Stimulated activated CD4-positive, alpha-beta T cell treated with anti-CD3 and anti-CD28 coated beads, Interleukin-4, amount 100 ng/mL, for 1 hour (primary cell): Measurements from ENCODE around the gene ICE2.

Experiments used
- DNase-seq: peaks from one replicate; pipeline ENCODE4 v3.0.0-alpha.2; 2020

The ICE2 gene, protein sequence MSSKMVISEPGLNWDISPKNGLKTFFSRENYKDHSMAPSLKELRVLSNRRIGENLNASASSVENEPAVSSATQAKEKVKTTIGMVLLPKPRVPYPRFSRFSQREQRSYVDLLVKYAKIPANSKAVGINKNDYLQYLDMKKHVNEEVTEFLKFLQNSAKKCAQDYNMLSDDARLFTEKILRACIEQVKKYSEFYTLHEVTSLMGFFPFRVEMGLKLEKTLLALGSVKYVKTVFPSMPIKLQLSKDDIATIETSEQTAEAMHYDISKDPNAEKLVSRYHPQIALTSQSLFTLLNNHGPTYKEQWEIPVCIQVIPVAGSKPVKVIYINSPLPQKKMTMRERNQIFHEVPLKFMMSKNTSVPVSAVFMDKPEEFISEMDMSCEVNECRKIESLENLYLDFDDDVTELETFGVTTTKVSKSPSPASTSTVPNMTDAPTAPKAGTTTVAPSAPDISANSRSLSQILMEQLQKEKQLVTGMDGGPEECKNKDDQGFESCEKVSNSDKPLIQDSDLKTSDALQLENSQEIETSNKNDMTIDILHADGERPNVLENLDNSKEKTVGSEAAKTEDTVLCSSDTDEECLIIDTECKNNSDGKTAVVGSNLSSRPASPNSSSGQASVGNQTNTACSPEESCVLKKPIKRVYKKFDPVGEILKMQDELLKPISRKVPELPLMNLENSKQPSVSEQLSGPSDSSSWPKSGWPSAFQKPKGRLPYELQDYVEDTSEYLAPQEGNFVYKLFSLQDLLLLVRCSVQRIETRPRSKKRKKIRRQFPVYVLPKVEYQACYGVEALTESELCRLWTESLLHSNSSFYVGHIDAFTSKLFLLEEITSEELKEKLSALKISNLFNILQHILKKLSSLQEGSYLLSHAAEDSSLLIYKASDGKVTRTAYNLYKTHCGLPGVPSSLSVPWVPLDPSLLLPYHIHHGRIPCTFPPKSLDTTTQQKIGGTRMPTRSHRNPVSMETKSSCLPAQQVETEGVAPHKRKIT

DNA sequence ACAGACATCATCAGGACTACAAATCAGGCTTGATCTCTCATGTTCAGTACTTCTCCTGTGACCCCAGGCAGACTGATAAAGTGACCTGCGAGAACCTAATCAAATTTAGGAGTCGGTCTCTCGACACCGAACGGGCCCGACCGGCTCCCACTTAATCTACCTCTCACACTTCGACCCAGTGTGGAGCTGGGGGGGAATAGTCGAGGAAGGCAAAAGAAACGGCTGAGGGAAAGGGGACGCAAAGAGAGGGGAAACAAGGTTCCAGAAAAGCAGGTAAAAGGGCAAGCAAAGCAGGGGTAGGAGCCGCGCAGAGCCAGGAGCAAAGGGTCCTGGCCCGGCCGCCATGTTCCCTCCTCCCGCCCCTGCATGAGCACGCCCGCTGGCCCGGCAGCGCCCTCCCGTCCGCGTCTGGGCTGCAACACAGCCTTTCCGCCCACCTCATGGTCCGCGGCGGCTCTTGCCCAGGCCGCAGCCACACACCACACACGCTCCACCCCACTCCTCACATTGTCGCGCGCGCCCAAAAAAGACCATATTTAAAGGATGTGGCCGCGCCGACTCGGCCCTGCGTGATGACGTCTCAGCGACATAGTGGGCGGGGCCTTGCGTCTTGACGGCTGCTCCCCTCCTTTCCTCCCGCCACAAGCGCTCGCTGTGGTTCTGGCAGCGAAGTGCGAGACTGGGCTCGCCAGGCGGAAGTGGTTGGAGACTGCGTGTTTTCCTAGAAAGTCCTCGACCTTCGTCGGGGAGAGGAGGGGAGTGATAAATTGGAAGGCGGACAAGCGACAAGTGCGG is at the start of gene ICE2:
TSS of gene ICE2 (minus strand) at position 577 of the 795 bp plus-strand sequence. CDS start 1,165 bp downstream, outside the sequence.
- DNase-seq: peak; percentile 95

- no peak for DNase-seq
Measured at GRCh38 chr15:60528530-60528929, 49.6 kb upstream of the ICE2 start.

DNA sequence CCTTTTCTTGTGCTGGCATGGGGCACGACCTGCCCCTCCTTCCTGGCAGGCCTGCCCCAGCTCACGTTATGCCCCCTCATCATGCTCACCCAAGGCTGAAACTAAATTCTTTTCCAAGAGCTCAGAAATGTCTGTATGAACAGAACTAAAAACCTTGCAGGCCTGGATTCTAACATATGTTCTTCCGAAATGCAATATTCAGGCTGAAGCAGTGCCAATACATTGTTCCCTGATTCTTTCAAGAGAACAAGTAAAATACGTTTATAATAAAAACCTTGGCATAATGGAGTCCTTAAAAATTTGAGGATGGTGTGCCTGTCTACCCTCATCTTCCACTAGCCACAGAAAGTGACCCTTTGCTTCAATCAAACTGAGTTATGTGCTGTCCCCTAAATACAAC is 48.5 kb upstream of the ICE2 start:
- DNase-seq: no peak

DNA sequence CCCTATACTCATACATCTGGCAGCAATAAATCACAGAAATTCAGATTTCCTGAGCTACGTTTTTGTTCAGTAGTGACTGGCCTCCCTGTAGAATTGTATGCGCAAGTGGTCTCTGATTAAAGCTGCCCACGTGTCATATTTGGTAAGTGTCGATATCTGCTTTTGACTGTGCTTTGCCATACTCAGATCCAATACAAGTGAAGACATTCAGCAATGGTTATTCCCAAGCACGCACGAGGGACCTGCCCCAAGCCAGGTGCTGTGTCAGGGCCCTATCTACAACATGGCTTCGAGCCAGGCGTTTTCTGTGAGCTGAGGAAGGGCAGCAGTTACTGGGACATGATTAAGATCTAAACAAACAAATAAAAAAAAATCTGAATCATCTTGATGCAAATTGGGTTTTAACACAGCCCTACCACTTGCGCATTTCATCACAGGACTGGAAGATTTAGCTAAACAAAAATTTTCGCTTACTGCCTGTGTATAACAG is 47.2 kb upstream of the ICE2 start:
- no peak for DNase-seq

GRCh38 chr15:60525341-60526039 is 46.5 kb upstream of the ICE2 start:
- no peak for DNase-seq

- DNase-seq: no peak
Measured at GRCh38 chr15:60523056-60523455, 44.1 kb upstream of the ICE2 start.

DNA sequence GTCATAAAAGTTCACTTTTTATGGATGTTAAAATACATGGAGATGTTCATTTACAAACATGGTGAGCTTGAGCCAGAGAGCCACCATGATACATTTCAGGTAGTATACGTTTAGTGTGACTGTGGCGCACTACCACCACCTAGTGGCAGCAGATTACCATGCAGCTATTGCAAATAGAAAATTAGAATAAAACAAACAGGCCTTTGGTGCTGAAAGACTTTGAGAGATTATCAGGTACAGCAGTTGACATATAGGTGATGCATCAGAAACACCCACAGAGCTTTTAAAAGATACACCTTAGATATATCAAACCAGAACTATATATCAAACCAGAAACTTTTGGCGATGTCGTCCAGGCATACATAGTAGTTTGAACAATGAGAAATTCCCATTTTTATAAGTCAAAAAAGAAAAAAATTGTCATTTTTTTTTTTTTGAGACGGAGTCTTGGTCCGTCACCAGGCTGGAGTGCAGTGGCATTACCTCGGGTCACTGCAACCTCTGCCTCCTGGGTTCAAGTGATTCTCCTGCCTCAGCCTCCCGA is 42.0 kb upstream of the ICE2 start:
- peak; percentile 80 for DNase-seq

DNA sequence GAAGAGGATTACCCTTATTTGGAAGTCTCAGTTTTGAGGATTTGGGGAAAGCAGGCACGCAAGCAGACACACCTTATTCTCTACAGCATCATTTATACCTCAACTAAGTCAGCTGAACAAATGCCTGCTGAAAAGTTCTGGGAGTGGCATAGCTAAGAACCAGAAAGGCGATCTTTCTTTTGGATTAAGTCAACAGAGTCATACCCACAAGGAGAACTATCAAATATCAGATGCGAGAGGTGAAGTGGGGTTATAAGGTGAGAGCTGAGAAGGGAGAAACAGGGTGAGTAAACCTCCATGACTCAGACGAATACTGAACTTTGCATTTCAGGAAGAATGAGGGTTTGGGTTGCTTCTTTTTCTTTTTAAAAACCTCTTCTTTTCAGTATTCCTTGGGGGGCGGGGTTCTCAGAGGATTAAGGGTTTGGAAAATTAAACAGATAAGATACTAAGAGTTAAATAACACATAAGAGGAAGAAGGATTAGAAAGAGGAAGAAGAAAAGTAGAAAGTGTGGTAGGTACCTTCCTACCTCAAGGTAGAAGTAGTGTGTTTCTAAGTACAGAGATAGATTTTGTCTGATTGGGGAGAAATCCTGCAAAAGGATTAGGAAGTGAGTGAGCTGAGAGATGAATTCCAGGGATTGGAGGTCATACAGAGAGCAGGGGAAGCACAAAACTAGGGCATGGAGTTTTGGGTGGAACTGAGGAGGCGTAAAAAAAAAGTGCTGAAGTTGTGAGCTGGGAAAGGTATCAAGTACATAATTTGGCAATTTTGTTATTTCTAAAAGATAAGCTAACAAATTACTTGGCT is 41.3 kb upstream of the ICE2 start:
- DNase-seq: no peak

DNA sequence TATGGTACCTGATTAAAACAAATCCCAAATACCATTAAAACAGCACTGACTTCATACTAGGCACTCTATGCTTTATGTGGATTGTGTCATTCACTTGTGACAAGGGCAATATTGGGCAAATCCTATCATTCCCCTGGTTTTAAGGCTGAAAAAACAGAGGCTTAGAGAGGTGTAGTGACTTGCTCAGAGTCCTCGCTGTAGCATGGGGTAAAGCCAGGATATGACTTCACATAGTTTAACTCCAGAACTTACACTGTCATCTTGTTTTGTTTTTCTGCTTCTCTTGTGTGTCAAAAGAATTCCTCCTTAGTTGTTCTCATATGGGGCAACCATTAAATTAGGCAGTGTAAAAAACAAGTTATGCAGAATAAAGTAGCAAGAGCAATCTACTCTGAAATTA is 40.3 kb upstream of the ICE2 start:
- no peak for DNase-seq

- DNase-seq: no peak
Measured at GRCh38 chr15:60518511-60518910, 39.6 kb upstream of the ICE2 start.

DNA sequence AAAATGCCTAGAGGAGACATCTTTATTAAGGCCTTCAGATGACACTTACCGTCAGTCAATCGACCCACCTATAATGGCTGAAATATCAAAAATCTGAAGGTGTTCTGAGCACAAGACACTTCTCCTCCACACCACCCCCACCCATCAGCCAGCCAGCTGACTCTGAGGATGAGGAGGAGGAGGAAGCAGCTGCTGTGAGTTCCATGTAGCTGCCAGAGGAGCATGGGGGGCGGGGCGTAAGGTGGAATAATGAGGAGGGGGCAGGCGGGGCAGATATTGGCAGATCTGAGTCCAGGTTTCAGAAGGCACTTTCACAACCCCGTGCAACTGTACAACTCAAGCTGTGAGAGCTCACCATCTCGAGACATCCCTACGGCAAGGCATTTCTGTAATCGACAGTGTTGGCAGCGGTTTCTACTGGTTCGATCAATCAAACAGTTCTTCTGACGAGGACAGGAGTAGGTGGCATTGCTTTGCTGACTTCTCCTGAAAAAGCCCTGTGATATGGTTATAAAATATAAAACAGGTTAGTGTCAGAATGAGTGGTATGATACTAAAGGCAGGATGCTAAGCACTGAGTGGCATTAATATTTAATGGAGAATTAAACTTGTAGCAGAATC is 35.4 kb upstream of the ICE2 start:
- DNase-seq: no peak

GRCh38 chr15:60513676-60514075 is 34.7 kb upstream of the ICE2 start:
- DNase-seq: no peak

- DNase-seq: no peak
Measured at GRCh38 chr15:60512937-60513336, 34.0 kb upstream of the ICE2 start.

DNA sequence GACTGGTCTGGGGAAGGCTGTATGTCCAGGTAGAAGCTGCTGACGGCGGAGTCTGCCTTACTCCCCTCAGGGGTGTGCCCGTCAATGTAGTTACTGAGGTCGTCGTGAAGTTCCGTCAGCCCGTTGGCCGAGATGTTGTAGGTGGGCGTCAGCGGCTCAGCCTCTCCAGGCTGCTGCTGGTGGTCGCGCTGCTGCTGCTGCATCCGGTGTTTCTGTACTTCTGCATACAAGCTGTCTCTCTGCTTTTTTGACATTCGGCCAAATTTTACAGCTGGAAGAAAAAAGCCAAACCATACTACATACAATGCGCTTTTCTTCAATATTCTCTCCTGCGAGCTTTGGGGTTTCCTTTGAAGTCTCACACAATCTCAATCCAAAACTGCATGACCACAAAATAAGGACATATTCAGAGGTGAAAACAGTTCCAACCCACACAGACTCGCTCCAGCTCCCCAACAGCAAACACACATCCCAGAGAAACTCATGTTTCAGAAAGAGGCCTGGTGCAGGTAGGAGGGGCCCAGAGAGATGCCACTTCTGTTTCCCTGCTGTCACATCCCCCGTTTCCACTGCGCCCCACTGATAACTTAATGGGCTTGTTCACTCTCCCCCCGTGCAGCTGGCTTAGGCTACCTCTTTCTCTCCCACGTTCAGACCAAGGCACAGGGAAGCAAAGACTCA is 32.5 kb upstream of the ICE2 start:
- DNase-seq: no peak

- no peak for DNase-seq
Measured at GRCh38 chr15:60510006-60510405, 31.1 kb upstream of the ICE2 start.

- DNase-seq: no peak
Measured at GRCh38 chr15:60509470-60509869, 30.5 kb upstream of the ICE2 start.

DNA sequence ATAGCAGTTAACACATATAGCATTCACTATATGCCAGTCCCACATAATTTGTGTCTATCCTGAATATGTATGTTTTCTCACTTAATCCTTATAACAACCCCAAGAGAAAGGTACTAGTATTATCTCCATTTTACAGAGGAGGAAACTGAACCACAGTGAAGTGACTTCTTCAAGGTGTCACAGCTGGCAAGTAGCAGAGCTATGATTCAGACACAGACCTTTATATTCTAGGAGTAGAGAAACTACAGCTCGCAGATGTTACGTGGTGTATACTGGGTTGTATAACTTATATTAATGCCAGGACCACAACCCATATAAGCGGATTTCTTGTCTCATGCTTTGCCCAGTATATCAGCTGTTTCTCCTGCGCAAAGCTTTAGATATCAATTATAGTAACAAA is 29.5 kb upstream of the ICE2 start:
- DNase-seq: no peak

DNA sequence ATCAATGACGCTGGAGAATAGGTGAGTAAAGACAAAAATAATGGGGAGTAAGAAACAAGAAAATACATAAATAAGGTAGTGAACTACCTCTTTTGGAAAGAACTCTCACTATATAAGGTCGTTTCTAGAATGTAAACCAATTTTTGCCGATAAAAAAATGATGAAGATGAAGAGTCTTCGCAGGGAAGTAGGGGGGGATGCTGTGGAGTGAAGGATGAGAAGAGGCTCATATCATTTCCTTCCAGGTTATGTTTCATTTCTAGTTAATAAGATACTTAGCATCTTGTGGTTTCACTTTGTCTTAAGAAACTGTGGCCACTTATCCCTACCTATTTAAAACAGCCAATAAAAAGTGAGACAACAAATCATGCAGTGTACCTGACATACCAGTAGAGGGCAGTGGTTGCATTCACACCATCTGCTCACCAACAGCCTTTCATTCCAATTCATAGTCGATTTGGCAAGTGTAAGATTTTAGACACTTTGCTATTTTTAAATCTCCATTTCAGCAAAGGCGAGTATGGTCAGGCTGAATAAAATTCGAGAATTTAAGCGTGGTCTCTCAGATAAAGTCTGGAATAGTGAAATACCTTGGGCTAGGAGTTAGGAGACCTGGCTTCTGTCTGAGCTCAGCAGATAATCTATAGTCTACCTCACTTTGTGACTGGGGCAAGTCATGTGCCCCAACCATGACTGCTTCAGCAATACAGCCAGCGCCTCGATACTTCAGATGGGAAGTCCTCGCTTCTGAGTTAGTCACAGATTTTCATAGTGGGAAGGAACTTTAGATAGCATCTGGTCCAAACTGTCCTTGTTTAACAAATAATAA is 28.9 kb upstream of the ICE2 start:
- DNase-seq: no peak

DNA sequence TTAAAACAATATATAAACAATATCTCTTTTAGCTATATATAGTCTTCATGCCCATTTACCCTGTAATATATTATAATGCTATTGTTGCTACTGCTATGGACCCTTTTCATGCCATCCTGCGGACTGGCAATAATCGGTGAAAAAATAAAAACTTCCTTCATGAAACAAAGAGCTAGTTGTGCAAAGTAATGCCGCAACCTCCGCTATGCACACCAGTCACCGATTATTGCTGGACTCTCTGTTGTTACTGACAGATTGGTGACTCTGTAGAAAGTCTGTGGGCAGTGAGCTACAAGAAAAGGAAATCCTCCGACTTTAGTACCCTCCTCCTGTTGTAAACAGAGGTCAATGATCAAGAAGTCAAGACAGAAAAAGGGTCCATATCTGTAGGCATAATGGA is 17.9 kb upstream of the ICE2 start:
- no peak for DNase-seq
